Measurements from ENCODE around the gene WWOX.

- TF ChIP-seq EZH2 (IDR thresholded peaks at IDR 0.05; ENCODE audit: low read length, unreplicated experiment) (no peak), CTCF (conservative IDR thresholded peaks at IDR 0.05; ENCODE audit: low read depth, low read length) (no peak), EZH2phosphoT487 (IDR thresholded peaks at IDR 0.05; ENCODE audit: borderline replicate concordance, low read length) (no peak)
Measured at GRCh38 chr16:78142788-78143187, 43.3 kb downstream of the WWOX start.
